Suprapubic skin (tissue), 4 donors: ENCODE results near the gene COMMD7. TPM values are rescaled to one million over a fixed set of nuclear protein-coding genes. Genes with fewer than 3 reads are reported as not detected.

Source experiments
- DNase-seq, 2 donors: peaks; one replicate each; pipeline ENCODE4 v3.0.0-alpha.2; 2019; ENCODE audit warnings: low spot score in 2 of 2
- H3K27ac ChIP-seq: fragments of 200-600 bp; sonication (generic); one replicate; pipeline ENCODE4 v1.5.1; 2019
- H3K27me3 ChIP-seq: fragments of 200-600 bp; sonication (generic); one replicate; pipeline ENCODE4 v1.5.1; 2019
- H3K36me3 ChIP-seq: fragments of 200-600 bp; sonication (generic); one replicate; pipeline ENCODE4 v1.5.1; 2019
- H3K4me1 ChIP-seq: fragments of 200-600 bp; sonication (generic); one replicate; pipeline ENCODE4 v1.5.1; 2019
- H3K4me3 ChIP-seq: fragments of 200-600 bp; sonication (generic); one replicate; pipeline ENCODE4 v1.5.1; 2019; ENCODE audit warnings: mild to moderate bottlenecking
- H3K9me3 ChIP-seq: fragments of 200-600 bp; sonication (generic); one replicate; pipeline ENCODE4 v1.5.1; 2019
- CTCF ChIP-seq, 2 donors: fragments of 200-600 bp in 1 of 2; fragments of 450-650 bp in 1 of 2; sonication (generic) in 1 of 2; IDR thresholded peaks; one replicate each; pipeline ENCODE4 v1.5.1; 2016 to 2019; ENCODE audit warnings: antibody characterized with exemption in 2 of 2, mild to moderate bottlenecking in 1 of 2, moderate library complexity in 1 of 2
- EP300 ChIP-seq: sonication (generic); formaldehyde crosslinking; IDR thresholded peaks from one replicate; pipeline ENCODE4 v1.6.1; 2017; ENCODE audit warnings: antibody characterized with exemption
- POLR2A ChIP-seq, 2 donors: fragments of 450-650 bp; IDR thresholded peaks; one replicate each; pipeline ENCODE4 v1.6.1; 2017; ENCODE audit warnings: antibody characterized with exemption in 2 of 2, mild to moderate bottlenecking in 2 of 2, moderate library complexity in 2 of 2
- POLR2AphosphoS5 ChIP-seq, 3 donors: sonication (generic); formaldehyde crosslinking; IDR thresholded peaks; one replicate each; pipeline ENCODE4 v1.6.1; 2017; ENCODE audit warnings: antibody characterized with exemption in 3 of 3
- WGBS: methylation state at CpG from one replicate; pipeline ENCODE4 v1.1.5; 2018; 5-methylcytosine and 5-hydroxymethylcytosine counted together
- total RNA-seq, 4 donors: library from RNA; depleted of rRNA; stranded (reverse); fragments of >200 nt; gene quantifications; one replicate each; pipeline ENCODE4 v1.1.0, GENCODE V29; 2016

The COMMD7 gene
- total RNA-seq, 4 donors from 2014 or later, result 13.3 to 17.5 (median 15.6) TPM

- Histone ChIP-seq H3K27ac (no peak overlapping the region), H3K4me3 (no peak overlapping the region), H3K27me3 (no peaks in the 10 kb centered on the region), H3K36me3 (no peaks in the 10 kb centered on the region), H3K4me1 (peaks cover 9% of the 10 kb centered on the region), H3K9me3 (no peaks in the 10 kb centered on the region)
- TF ChIP-seq CTCF (IDR thresholded peaks at IDR 0.05) (no peak), POLR2A (IDR thresholded peaks at IDR 0.05) (no peak), EP300 (no peak), POLR2AphosphoS5 (IDR thresholded peaks at IDR 0.05) (no peak)
- no peak for DNase-seq
- 96% methylated on average over 9 of the region's 9 CpGs for WGBS
Measured at GRCh38 chr20:32687180-32687532, 56.1 kb downstream of the COMMD7 start.

GRCh38 chr20:32686530-32687179 lies 56.6 kb downstream of the COMMD7 start:
- no peak overlapping the region for H3K27ac ChIP-seq
- no peak overlapping the region for H3K4me3 ChIP-seq
- TF ChIP-seq POLR2AphosphoS5 (IDR thresholded peaks at IDR 0.05), result no peak
- no peak for TF ChIP-seq EP300
- no peak for TF ChIP-seq CTCF (IDR thresholded peaks at IDR 0.05)
- TF ChIP-seq POLR2A (IDR thresholded peaks at IDR 0.05), result no peak
- 94% methylated on average over 10 of the region's 10 CpGs for whole genome bisulfite sequencing
- no peaks in the 10 kb centered on the region for H3K36me3 ChIP-seq
- no peaks in the 10 kb centered on the region for H3K9me3 ChIP-seq
- DNase-seq, result no peak
- peaks cover 11% of the 10 kb centered on the region for H3K4me1 ChIP-seq
- H3K27me3 ChIP-seq, result no peaks in the 10 kb centered on the region

- 48% methylated on average over 17 of the region's 17 CpGs for WGBS
- no peaks in the 10 kb centered on the region for H3K9me3 ChIP-seq
- DNase-seq, result no peak
- no peaks in the 10 kb centered on the region for H3K36me3 ChIP-seq
- peak overlapping the region; percentile 14 for H3K27ac ChIP-seq
- no peak overlapping the region for H3K4me3 ChIP-seq
- peaks cover 19% of the 10 kb centered on the region for H3K4me1 ChIP-seq
- H3K27me3 ChIP-seq, result no peaks in the 10 kb centered on the region
- TF ChIP-seq POLR2A (IDR thresholded peaks at IDR 0.05) (no peak), CTCF (IDR thresholded peaks at IDR 0.05) (no peak), POLR2AphosphoS5 (IDR thresholded peaks at IDR 0.05) (no peak), EP300 (no peak)
Measured at GRCh38 chr20:32685541-32686529, 57.4 kb downstream of the COMMD7 start.

GRCh38 chr20:32682508-32682987 lies 60.7 kb downstream of the COMMD7 start:
- WGBS, result 79% methylated on average over 11 of the region's 11 CpGs

More at GRCh38 chr20:32682508-32682987, 60.7 kb downstream of the COMMD7 start:
- H3K36me3 ChIP-seq, result no peaks in the 10 kb centered on the region
- no peak overlapping the region for H3K27ac ChIP-seq
- no peaks in the 10 kb centered on the region for H3K27me3 ChIP-seq
- TF ChIP-seq EP300 (no peak), POLR2AphosphoS5 (IDR thresholded peaks at IDR 0.05) (no peak), CTCF (IDR thresholded peaks at IDR 0.05) (no peak), POLR2A (IDR thresholded peaks at IDR 0.05) (no peak)
- no peak overlapping the region for H3K4me3 ChIP-seq
- H3K4me1 ChIP-seq, result peaks cover 38% of the 10 kb centered on the region
- H3K9me3 ChIP-seq, result no peaks in the 10 kb centered on the region
- DNase-seq, result no peak
